GM23248 (cell line): ENCODE data around the gene GRN. TPM values are rescaled to one million over a fixed set of nuclear protein-coding genes. Genes with fewer than 3 reads are reported as not detected.
"Not testable (repeated sequence)": the region's sequence is repeated elsewhere in the genome, so short reads cannot be mapped to it uniquely, and the experiment has no call there.

ENCODE experiments used
- DNase-seq: peaks from one replicate; pipeline ENCODE4 v3.0.0-alpha.2; 2015
- H2AFZ ChIP-seq: fragments of 200-600 bp; sonication (generic); 2 replicates; pipeline ENCODE4 v1.6.1; 2016; ENCODE audit warnings: antibody characterized with exemption
- H3F3A ChIP-seq: fragments of 200-600 bp; sonication (generic); 2 replicates; pipeline ENCODE4 v1.6.1; 2016; ENCODE audit warnings: mild to moderate bottlenecking, antibody characterized with exemption, mixed run types; ENCODE audit not compliant: insufficient read depth
- H3K27ac ChIP-seq: fragments of 200-600 bp; sonication (generic); 2 replicates; pipeline ENCODE4 v1.5.1; 2016; ENCODE audit warnings: mild to moderate bottlenecking
- H3K27me3 ChIP-seq: fragments of 200-600 bp; sonication (generic); replicated peaks from 2 replicates; pipeline ENCODE4 v1.6.1; 2016; ENCODE audit warnings: mild to moderate bottlenecking; ENCODE audit not compliant: insufficient read depth
- H3K36me3 ChIP-seq: fragments of 200-600 bp; sonication (generic); 2 replicates; pipeline ENCODE4 v1.6.1; 2016; ENCODE audit warnings: low read depth, mild to moderate bottlenecking
- H3K4me1 ChIP-seq: fragments of 200-600 bp; sonication (generic); 2 replicates; pipeline ENCODE4 v1.6.1; 2016; ENCODE audit warnings: mild to moderate bottlenecking; ENCODE audit not compliant: insufficient read depth
- H3K4me2 ChIP-seq: fragments of 200-600 bp; sonication (generic); one replicate; pipeline ENCODE4 v1.6.1; 2016; ENCODE audit warnings: mild to moderate bottlenecking; ENCODE audit not compliant: unreplicated experiment
- H3K4me3 ChIP-seq: fragments of 200-600 bp; sonication (generic); 2 replicates; pipeline ENCODE4 v1.5.1; 2016; ENCODE audit warnings: mild to moderate bottlenecking
- H3K79me2 ChIP-seq: fragments of 200-600 bp; sonication (generic); 2 replicates; pipeline ENCODE4 v1.6.1; 2016; ENCODE audit warnings: mild to moderate bottlenecking; ENCODE audit not compliant: insufficient read depth
- H3K9ac ChIP-seq: fragments of 200-600 bp; sonication (generic); 2 replicates; pipeline ENCODE4 v1.6.1; 2016; ENCODE audit warnings: mild to moderate bottlenecking
- H3K9me2 ChIP-seq: fragments of 200-600 bp; sonication (generic); 2 replicates; pipeline ENCODE4 v1.6.1; 2016; ENCODE audit warnings: mixed run types, mild to moderate bottlenecking, moderate library complexity; ENCODE audit not compliant: insufficient read depth
- H3K9me3 ChIP-seq: fragments of 200-600 bp; sonication (generic); one replicate; pipeline ENCODE4 v1.6.1; 2017; ENCODE audit warnings: low read depth
- H4K20me1 ChIP-seq: fragments of 200-600 bp; sonication (generic); 2 replicates; pipeline ENCODE4 v1.6.0; 2016; ENCODE audit not compliant: insufficient read depth
- EZH2 ChIP-seq: fragments of 200-600 bp; sonication (generic); IDR thresholded peaks from 2 replicates; pipeline ENCODE4 v1.6.1; 2018; ENCODE audit warnings: antibody characterized with exemption, mild to moderate bottlenecking; ENCODE audit not compliant: insufficient read depth, poor library complexity, severe bottlenecking
- EZH2phosphoT487 ChIP-seq: fragments of 200-600 bp; sonication (generic); IDR thresholded peaks from 2 replicates; pipeline ENCODE4 v1.6.1; 2018; ENCODE audit warnings: antibody characterized with exemption, moderate library complexity, mild to moderate bottlenecking, low read depth; ENCODE audit not compliant: insufficient read depth
- WGBS, 2 experiments: methylation state at CpG; one replicate each; pipeline ENCODE4 v1.1.6; 2015 to 2017; ENCODE audit warnings: low lambda C conversion rate in 2 of 2, low coverage in 1 of 2; ENCODE audit errors: missing lambda C conversion rate in 2 of 2; 5-methylcytosine and 5-hydroxymethylcytosine counted together
- in situ Hi-C: fragments of 300-500 bp; cut with MboI; formaldehyde crosslinking; loops from 2 replicates; pipeline ENCODE4 v1.15.0; 2020
- polyA plus RNA-seq: library from polyadenylated mRNA; unstranded; fragments of >200 nt; fragmentation: Nextera tagmentation; extraction: Ambion mirVana; gene quantifications from 2 replicates; pipeline ENCODE4 v1.2.1, GENCODE V29; 2016
- total RNA-seq: library from RNA; depleted of rRNA; stranded (reverse); fragments of >200 nt; shearing (Covaris generic); gene quantifications from 2 replicates; pipeline ENCODE4 v1.2.3, GENCODE V29; 2014

GRN gene
- total and polyA plus RNA-seq, 2 experiments from 2014 or later, result 410 to 440 TPM

DNA sequence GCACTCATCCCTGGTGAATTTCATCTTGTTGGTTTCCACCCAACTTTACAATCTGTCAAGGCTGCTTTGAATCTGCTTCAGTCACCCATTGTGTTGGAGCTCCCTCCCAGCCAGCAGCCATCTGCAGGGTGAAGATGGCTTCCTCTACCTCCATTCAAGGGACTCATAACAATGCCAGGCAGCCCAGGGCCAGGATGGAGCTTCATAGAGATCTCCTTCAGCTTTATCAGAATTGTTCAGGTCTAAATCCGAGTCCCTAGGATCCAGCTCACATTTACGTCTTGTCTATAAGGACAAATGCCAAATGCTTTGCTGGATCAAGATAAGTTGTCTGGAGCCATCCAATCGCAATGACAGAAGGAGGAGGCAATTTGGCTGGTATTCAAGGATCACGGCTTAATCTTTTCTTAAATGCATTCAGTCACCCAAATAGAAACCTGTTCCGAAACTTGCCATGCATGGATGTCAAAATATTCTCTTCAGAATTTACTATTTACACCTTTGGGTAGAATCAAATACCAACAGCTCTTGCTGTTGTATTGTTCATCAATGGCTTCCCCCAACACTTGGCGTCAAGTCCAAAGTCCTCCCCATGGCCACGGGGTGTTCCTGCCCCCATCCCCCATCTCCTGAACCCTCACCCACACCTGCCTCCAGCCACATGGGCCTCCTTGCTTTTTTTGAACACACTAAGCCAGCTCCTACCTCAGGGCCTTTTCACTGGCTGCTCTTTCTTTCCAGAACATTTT, 22.3 kb downstream of the GRN start:
- 46 to 47% methylated on average over 6 to 7 of the region's 7 CpGs for WGBS, 2 experiments
- in situ Hi-C loops, result no loop called here
- H3K9me2 ChIP-seq, result no peaks in the 10 kb centered on the region
- TF ChIP-seq EZH2phosphoT487 (no peak), EZH2 (no peak)
- no peaks in the 10 kb centered on the region for H4K20me1 ChIP-seq
- no peak overlapping the region for H3K4me2 ChIP-seq
- no peak overlapping the region for H3K27ac ChIP-seq
- H3F3A ChIP-seq, result no peaks in the 10 kb centered on the region
- no peak overlapping the region for H2AFZ ChIP-seq
- DNase-seq, result no peak
- H3K4me1 ChIP-seq, result no peaks in the 10 kb centered on the region
- peaks cover 25% of the 10 kb centered on the region for H3K27me3 ChIP-seq
- H3K79me2 ChIP-seq, result no peaks in the 10 kb centered on the region
- H3K4me3 ChIP-seq, result no peak overlapping the region
- H3K9me3 ChIP-seq, result no peaks in the 10 kb centered on the region
- H3K9ac ChIP-seq, result no peak overlapping the region
- H3K36me3 ChIP-seq, result no peaks in the 10 kb centered on the region

DNA sequence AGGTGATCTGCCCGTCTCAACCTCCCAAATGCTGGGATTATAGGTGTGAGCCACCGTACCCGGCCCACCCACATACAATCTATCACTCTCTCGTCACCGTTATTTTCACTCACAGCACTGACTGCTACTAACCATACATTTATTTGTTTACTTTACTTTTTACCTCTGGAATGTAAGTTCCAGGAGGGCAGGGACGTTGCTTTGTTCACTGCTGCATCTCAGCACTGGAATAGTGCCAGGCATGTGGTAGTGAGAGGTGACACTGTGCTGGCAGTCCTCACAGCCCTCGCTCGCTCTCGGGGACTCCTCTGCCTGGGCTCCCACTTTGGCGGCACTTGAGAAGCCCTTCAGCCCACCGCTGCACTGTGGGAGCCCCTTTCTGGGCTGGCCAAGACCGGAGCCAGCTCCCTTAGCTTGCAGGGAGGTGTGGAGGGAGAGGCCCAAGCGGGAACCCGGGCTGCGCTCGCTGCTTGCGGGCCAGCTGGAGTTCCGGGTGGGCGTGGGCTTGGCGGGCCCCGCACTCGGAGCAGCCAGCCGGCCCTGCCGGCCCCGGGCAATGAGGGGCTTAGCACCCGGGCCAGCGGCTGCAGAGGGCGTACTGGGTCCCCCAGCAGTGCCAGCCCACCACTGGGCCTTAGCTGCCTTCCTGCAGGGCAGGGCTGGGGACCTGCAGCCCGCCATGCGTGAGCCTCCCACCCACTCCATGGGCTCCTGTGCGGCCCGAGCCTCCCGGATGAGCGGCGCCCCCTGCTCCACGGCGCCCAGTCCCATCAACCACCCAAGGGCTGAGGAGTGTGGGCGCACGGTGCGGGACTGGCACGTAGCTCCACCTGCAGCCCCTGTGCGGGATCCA, 23.5 kb downstream of the GRN start:
- H3K9ac ChIP-seq, H3K27ac ChIP-seq, H2AFZ ChIP-seq, H3K4me2 ChIP-seq, H3K36me3 ChIP-seq, H3F3A ChIP-seq, in situ Hi-C loops, H3K79me2 ChIP-seq, H3K9me3 ChIP-seq, DNase-seq, H4K20me1 ChIP-seq, H3K4me1 ChIP-seq, H3K9me2 ChIP-seq, H3K4me3 ChIP-seq: not testable (repeated sequence)
- 71 to 76% methylated on average over 31 to 40 of the region's 42 CpGs for WGBS, 2 experiments
- peaks cover 25% of the 10 kb centered on the region for H3K27me3 ChIP-seq

DNA sequence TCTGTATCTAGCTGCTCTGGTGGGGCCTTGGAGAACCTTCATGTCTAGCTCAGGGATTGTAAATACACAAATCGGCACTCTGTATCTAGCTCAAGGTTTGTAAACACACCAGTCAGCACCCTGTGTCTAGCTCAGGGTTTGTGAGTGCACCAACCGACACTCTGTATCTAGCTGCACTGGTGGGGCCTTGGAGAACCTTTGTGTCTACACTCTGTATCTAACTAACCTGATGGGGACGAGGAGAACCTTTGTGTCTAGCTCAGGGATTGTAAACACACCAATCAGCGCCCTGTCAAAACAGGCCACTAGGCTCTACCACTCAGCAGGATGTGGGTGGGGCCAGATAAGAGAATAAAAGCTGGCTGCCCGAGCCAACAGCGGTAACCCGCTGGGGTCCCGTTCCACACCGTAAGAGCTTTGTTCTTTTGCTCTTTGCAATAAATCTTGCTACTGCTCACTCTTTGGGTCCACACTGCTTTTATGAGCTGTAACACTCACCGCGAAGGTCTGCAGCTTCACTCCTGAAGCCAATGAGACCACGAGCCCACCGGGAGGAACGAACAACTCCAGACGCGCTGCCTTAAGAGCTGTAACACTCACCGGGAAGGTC, 24.4 kb downstream of the GRN start:
- in situ Hi-C loops, result not testable (repeated sequence)

DNA sequence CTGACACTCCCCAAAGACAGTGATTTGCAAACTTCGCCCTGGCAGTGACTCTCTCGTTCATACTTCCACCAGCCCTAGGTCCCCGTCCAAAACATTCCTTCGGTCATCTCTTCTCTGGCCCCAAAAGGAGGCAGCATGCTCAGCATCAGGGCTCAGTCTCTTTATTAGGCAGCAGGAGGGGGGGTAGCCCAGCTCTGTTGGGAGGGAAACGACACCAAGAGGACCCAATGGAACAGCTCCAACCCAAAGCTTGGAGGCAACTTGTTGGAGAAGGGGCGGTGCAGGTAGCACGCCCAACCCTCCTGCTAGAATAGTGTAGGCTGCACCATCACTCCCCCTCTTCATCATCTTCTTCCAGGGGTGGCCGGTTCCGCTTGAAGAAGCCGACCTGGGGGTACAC, 26.9 kb downstream of the GRN start:
- Histone ChIP-seq H3K4me3 (no peak overlapping the region), H3K27ac (no peak overlapping the region), H3K36me3 (no peaks in the 10 kb centered on the region), H2AFZ (no peak overlapping the region), H3K4me2 (no peak overlapping the region), H3K9me3 (no peaks in the 10 kb centered on the region), H3K27me3 (peaks cover 13% of the 10 kb centered on the region; the same call in 1 of the 2 replicates), H4K20me1 (no peaks in the 10 kb centered on the region), H3K79me2 (no peaks in the 10 kb centered on the region), H3F3A (no peaks in the 10 kb centered on the region), H3K9me2 (no peaks in the 10 kb centered on the region), H3K9ac (no peak overlapping the region), H3K4me1 (no peaks in the 10 kb centered on the region)
- no peak for DNase-seq
- TF ChIP-seq EZH2 (no peak), EZH2phosphoT487 (no peak)
- 72 to 73% methylated on average over 10 of the region's 10 CpGs for WGBS, 2 experiments
- in situ Hi-C loops, result no loop called here

More for the DNA sequence above, 24.4 kb downstream of the GRN start:
- not testable (repeated sequence) for H4K20me1 ChIP-seq, H3K4me2 ChIP-seq, H3K4me3 ChIP-seq, H3K9me2 ChIP-seq, H3K27ac ChIP-seq, DNase-seq, H3F3A ChIP-seq, H3K36me3 ChIP-seq, H3K4me1 ChIP-seq, H3K9ac ChIP-seq, H3K79me2 ChIP-seq, H3K9me3 ChIP-seq, H2AFZ ChIP-seq
- peaks cover 25% of the 10 kb centered on the region for H3K27me3 ChIP-seq
- 29 to 35% methylated on average over 16 to 17 of the region's 17 CpGs for WGBS, 2 experiments
